H1 (cell line): ENCODE results near the gene SPRYD3. TPM values are rescaled to one million over a fixed set of nuclear protein-coding genes. Genes with fewer than 3 reads are reported as not detected.

ENCODE experiments used
- BCL11A ChIP-seq, 2 experiments: IDR thresholded peaks; one replicate each; pipeline ENCODE4 v1.6.1; 2011; ENCODE audit warnings: low read depth in 2 of 2, low read length in 2 of 2, mild to moderate bottlenecking in 2 of 2
- CHD7 ChIP-seq: fragments of 300-600 bp; sonication (generic); IDR thresholded peaks from 2 replicates; pipeline ENCODE4 v1.7.1; 2012; ENCODE audit warnings: low read length, moderate library complexity, mild to moderate bottlenecking, inconsistent platforms; ENCODE audit not compliant: insufficient replicate concordance
- CTBP2 ChIP-seq: IDR thresholded peaks from 2 replicates; pipeline ENCODE4 v1.7.0; 2011; ENCODE audit warnings: borderline replicate concordance, mild to moderate bottlenecking, moderate library complexity, mixed read lengths, low read length; ENCODE audit not compliant: insufficient read depth, insufficient read length
- GTF2F1 ChIP-seq: IDR thresholded peaks from 2 replicates; pipeline ENCODE4 v1.6.1; 2012; ENCODE audit warnings: low read depth, low read length, improper control_type of control experiment, borderline replicate concordance
- HDAC2 ChIP-seq, 2 experiments: fragments of 300-600 bp in 1 of 2; sonication (generic) in 1 of 2; IDR thresholded peaks; 2 replicates each; pipeline ENCODE4 v1.6.1; 2011 to 2012; ENCODE audit warnings: low read depth in 2 of 2, low read length in 2 of 2, mild to moderate bottlenecking in 2 of 2, moderate library complexity in 2 of 2, borderline replicate concordance in 1 of 2, inconsistent platforms in 1 of 2
- POU5F1 ChIP-seq: IDR thresholded peaks from 2 replicates; pipeline ENCODE4 v1.6.1; 2011; ENCODE audit warnings: low read depth, mild to moderate bottlenecking, low read length, moderate library complexity
- RXRA ChIP-seq: IDR thresholded peaks from 2 replicates; pipeline ENCODE4 v1.6.1; 2011; ENCODE audit warnings: low read depth, mild to moderate bottlenecking, low read length, moderate library complexity; ENCODE audit not compliant: insufficient read depth
- SP2 ChIP-seq: IDR thresholded peaks from 2 replicates; pipeline ENCODE4 v1.6.1; 2012; ENCODE audit warnings: mild to moderate bottlenecking, low read length, inconsistent platforms
- TBP ChIP-seq: IDR thresholded peaks from 2 replicates; pipeline ENCODE4 v1.6.1; 2011; ENCODE audit warnings: low read depth, low read length, improper control_type of control experiment
- ZNF274 ChIP-seq: IDR thresholded peaks from 2 replicates; pipeline ENCODE4 v1.7.0; 2012; ENCODE audit warnings: low read length, borderline replicate concordance; ENCODE audit errors: extremely low read depth
- polyA plus RNA-seq, 7 experiments: library from polyadenylated mRNA; depleted of rRNA in 3 of 7; stranded (reverse) in 5 of 7; unstranded in 2 of 7; fragments of >200 nt in 5 of 7; fragments of 200-250 nt in 2 of 7; gene quantifications; 1 replicate in 5 of 7; 2 replicates in 1 of 7; 4 replicates in 1 of 7; pipeline versions ENCODE4 v1.2.1 to v1.2.3, GENCODE V29; 2011 to 2013; ENCODE audit warnings: missing spikeins in 2 of 7, mixed read lengths in 2 of 7
- total RNA-seq: library from RNA; stranded (reverse); fragmentation: NEBNext Ultra II Directional; extraction: Animal tissue kit (Norgen Biotek cat#: 25700); gene quantifications from 2 replicates; pipeline ENCODE4 v1.2.1, GENCODE V29; 2021

Gene SPRYD3
- total and polyA plus RNA-seq, 2 of the 8 experiments (the other 6 are each of a cell fraction or from before 2014, with no cell fraction given) = 6.8 to 8.0 TPM

- TF ChIP-seq CHD7 = no peak
- TF ChIP-seq HDAC2 (IDR thresholded peaks at IDR 0.05; ENCODE audit: borderline replicate concordance in 1 of 2, low read depth in 2 of 2, low read length in 2 of 2) = no peak
- TF ChIP-seq ZNF274 = no peak
- TF ChIP-seq RXRA = no peak
- TF ChIP-seq GTF2F1 = no peak
- TF ChIP-seq TBP = no peak
- no peak for TF ChIP-seq POU5F1
- TF ChIP-seq BCL11A (IDR thresholded peaks at IDR 0.05; ENCODE audit: low read depth in 2 of 2, low read length in 2 of 2) = no peak
- no peak for TF ChIP-seq CTBP2
- TF ChIP-seq SP2 = no peak
Observed at GRCh38 chr12:53031616-53032015, 47.6 kb downstream of the SPRYD3 start (continued).
